DND-41 (cell line): ENCODE data around the gene FAU.

Experiments used
- EZH2 ChIP-seq: IDR thresholded peaks from 3 replicates; pipeline ENCODE4 v1.6.1; 2012; ENCODE audit warnings: borderline replicate concordance, low read depth, mild to moderate bottlenecking, moderate library complexity, low read length, inconsistent platforms; ENCODE audit not compliant: severe bottlenecking
- TF ChIP-seq, protein P1 (sequence below): IDR thresholded peaks from 2 replicates; pipeline ENCODE4 v1.5.1; 2012; ENCODE audit warnings: borderline replicate concordance, low read length, moderate library complexity, mild to moderate bottlenecking; ENCODE audit not compliant: poor library complexity, severe bottlenecking; ENCODE audit errors: extremely low read depth

DNA sequence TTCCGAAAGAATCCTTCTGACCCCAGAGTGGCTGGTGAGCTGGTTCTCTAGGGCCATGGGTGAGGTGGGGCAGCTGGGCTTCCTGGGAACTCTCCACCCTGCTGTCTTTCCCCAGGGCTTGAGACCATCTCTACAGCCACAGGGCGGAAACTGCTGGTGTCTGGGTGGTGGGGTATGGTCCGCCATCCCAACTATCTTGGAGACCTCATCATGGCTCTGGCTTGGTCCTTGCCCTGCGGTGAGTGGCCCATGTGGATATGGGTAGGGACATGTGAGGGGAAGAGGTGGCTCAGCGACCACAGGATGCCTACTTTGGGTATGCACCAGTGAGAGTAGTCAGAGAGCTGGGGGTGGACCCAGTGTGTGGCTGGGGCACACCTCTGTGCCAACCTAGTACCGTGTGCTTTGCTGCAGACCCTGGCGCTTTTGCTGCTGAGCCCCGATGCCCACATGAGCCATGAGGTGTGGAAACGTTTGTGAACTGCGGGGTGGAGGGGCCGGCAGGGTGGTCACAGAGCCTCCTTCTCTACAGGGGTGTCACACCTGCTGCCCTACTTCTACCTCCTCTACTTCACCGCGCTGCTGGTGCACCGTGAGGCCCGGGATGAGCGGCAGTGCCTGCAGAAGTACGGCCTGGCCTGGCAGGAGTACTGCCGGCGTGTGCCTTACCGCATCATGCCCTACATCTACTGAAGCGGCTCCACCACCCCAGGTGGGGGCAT, 6.4 kb downstream of the FAU start:
- TF ChIP-seq, protein P1, sequence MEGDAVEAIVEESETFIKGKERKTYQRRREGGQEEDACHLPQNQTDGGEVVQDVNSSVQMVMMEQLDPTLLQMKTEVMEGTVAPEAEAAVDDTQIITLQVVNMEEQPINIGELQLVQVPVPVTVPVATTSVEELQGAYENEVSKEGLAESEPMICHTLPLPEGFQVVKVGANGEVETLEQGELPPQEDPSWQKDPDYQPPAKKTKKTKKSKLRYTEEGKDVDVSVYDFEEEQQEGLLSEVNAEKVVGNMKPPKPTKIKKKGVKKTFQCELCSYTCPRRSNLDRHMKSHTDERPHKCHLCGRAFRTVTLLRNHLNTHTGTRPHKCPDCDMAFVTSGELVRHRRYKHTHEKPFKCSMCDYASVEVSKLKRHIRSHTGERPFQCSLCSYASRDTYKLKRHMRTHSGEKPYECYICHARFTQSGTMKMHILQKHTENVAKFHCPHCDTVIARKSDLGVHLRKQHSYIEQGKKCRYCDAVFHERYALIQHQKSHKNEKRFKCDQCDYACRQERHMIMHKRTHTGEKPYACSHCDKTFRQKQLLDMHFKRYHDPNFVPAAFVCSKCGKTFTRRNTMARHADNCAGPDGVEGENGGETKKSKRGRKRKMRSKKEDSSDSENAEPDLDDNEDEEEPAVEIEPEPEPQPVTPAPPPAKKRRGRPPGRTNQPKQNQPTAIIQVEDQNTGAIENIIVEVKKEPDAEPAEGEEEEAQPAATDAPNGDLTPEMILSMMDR = no peak
- no peak for TF ChIP-seq EZH2
